ENCODE measurements around the gene CCHCR1.
A peak's percentile ranks its signal among the peaks of the same experiment; 100 is the strongest.

The CCHCR1 gene

DNA sequence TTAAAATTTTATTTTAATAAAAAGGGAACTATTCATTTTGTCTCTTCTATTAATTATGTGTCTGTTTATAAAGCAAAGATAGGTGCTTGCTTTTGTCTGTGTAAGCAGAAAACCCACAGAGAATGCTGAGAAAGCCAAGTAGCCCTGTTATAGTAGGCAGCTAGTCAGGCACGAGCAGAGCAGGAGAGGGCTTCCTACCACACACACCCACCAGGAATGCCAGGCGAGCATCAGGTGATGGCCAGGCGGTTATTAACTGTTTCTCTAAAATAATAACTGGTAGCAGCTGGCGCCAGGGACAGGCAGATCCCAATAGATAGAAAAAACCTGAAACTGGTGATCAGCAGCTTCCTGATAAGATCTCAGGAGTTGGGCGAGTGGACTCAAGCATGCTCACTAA lies 60.9 kb downstream of the CCHCR1 start:
- DNase-seq: no peak

DNA sequence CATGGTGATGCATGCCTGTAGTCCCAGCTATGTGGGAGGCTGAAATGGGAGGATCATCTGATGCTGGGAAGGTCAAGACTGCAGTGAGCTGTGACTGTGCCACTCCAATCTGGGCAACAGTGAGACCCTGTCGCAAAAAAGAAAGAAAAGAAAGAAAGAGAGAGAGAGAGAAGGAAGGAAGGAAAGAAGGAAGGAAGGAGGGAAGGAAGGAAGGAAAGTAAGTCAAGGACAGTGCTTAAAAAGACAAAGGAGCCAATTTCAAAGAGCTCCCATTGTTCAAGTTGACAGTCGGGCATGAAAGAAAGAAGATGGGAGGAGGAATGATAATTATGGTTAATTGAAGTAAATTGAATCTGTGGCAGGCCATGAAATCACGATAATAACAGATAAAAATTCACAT lies 61.4 kb downstream of the CCHCR1 start:
- DNase-seq: no peak

DNA sequence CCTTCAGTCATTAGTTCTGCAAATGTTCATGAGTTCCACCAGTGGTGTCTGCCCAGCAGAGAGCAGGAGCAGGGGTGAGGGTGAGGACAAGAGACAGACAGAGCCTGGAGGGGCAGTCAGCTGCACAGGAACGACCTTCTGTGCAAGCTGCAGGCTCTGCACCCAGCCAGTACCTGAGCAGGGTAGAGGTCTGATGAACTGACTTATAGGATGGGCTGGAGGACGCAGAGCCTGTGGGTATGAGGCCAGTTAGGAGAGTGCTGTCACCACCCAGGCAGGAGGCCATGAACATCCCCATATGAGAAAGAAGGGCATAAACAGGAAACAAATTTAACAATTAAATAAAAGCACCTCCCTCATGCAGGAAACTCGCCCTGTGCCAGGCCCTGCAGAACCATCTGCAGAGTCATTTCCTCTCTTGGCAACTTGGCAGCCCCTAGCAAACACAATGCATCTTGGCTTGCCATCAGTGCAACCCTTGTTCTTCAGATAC lies 63.2 kb downstream of the CCHCR1 start:
- DNase-seq: peak; percentile 59

DNA sequence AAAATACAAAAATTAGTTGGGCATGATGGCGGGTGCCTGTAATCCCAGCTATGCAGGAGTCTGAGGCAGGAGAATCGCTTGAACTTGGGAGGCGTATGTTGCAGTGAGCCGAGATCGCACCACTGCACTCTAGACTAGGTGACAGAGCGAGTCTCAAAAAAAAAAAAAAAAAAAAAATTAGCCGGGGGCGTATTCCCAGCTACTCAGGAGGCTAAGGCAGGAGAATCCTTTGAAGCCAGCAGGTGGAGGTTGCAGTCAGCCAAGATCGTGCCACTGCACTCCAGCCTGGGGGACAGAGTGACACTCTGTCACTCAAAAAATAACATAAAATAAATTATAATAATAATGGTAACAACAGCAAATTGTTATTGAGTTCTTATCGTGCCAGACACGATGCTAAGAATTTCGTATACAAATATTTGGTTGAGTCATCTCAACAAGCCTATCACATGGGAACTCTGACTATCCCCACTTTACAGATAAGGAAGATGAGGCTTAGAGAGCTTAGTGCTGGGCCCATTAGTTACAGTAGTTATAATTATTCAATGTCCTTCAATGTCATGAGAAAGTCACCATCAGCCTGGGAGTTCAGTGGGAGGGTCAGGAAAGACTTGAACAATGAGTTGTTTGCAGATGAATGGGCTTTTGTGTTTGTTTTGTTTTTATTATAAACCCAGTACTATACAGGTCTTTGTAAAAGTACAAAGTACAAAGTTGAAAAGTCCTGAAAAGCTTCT lies 64.7 kb downstream of the CCHCR1 start:
- DNase-seq: no peak
